AG04450 (cell line): Measurements from ENCODE around the gene CACHD1. TPM values are rescaled to one million over a fixed set of nuclear protein-coding genes. Genes with fewer than 3 reads are reported as not detected.
"Not testable (repeated sequence)": the region's sequence is repeated elsewhere in the genome, so short reads cannot be mapped to it uniquely, and the experiment has no call there.

Experiments
- CTCF ChIA-PET: fragments of 300-600, 350-600 bp; formaldehyde crosslinking; extraction: SDS; loops from one replicate; lab custom pipeline; 2022; ENCODE audit warnings: antibody characterized with exemption, inconsistent platforms; lab: Charles Lee
- POLR2A ChIA-PET: fragments of 350-600 bp; formaldehyde crosslinking; extraction: SDS; loops from one replicate; lab custom pipeline; 2021; ENCODE audit warnings: antibody characterized with exemption, inconsistent platforms; lab: Yijun Ruan, JAX
- DNase-seq: peaks from one replicate; pipeline ENCODE4 v3.0.0-alpha.2; 2011; ENCODE audit warnings: low read depth, low spot score
- H3K27ac ChIP-seq: one replicate; pipeline ENCODE4 v1.5.1; 2012; ENCODE audit warnings: low read depth, low read length, control low read depth
- H3K27me3 ChIP-seq: one replicate; pipeline ENCODE4 v1.6.0; 2012; ENCODE audit warnings: low read length; ENCODE audit not compliant: control insufficient read depth, insufficient read depth
- H3K4me3 ChIP-seq: 2 replicates; pipeline ENCODE4 v1.5.1; 2011; ENCODE audit warnings: mild to moderate bottlenecking, low read depth, low read length, control low read depth
- H3K9me3 ChIP-seq: 2 replicates; pipeline ENCODE4 v1.5.1; 2012; ENCODE audit warnings: low read length; ENCODE audit not compliant: control insufficient read depth, insufficient read depth
- CTCF ChIP-seq: IDR thresholded peaks from 2 replicates; pipeline ENCODE4 v1.5.1; 2011; ENCODE audit warnings: low read depth, low read length, control low read depth, inconsistent platforms
- polyA plus RNA-seq: library from polyadenylated mRNA; depleted of rRNA; stranded (reverse); fragments of >200 nt; gene quantifications from 2 replicates; pipeline ENCODE4 v1.2.3, GENCODE V29; 2011

The CACHD1 gene
- polyA plus RNA-seq, 1 experiment: 3.5 TPM

DNA sequence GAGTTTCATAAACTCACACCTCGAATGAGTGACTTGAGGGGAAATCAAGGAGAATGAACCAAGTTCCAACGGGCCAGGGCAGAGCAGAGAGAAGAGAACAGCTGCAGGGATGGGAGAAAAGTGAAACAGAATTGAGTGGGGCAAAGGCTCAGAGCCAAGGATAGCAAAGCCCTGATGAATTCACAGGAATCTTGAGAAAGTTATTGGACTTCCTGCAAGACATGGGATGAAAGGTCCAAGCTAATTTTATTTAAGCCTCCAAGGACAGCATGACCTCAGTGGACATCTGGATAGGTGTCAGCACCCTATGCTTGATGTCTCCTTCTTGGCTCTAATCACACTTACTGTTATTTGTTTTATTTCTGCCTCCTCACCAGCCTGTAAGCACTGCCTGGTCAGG, 232.0 kb downstream of the CACHD1 start:
- Histone ChIP-seq H3K27ac (no peak overlapping the region), H3K4me3 (no peak overlapping the region), H3K27me3 (no peaks in the 10 kb centered on the region), H3K9me3 (no peaks in the 10 kb centered on the region)
- DNase-seq: no peak
- CTCF ChIA-PET: no interaction called here
- POLR2A ChIA-PET: no interaction called here
- no peak for TF ChIP-seq CTCF

DNA sequence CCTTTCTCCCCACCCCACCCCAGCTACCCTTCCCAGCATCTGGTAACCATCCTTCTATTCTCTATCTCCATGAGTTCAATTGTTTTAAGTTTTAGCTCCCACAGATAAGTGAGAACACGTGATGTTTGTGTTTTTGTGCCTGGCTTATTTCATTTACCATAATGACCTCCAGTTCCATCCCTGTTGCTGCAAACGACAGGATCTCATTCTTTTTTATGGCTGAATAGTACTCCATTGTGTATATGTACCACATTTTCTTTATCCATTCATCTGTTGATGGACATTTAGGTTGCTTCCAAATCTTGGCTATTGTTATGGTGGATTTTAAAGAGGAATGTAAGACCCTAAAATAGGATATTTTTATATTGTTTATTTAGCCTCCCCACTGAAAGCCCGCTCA, 232.7 kb downstream of the CACHD1 start:
- POLR2A ChIA-PET, H3K27ac ChIP-seq, H3K27me3 ChIP-seq, H3K9me3 ChIP-seq, H3K4me3 ChIP-seq, DNase-seq: not testable (repeated sequence)
- CTCF ChIA-PET: interaction anchor here (0.6 kb wide), 1 partner anchor 122 kb away, joined by 3 read pairs; no protein-coding TSS in a partner anchor

DNA sequence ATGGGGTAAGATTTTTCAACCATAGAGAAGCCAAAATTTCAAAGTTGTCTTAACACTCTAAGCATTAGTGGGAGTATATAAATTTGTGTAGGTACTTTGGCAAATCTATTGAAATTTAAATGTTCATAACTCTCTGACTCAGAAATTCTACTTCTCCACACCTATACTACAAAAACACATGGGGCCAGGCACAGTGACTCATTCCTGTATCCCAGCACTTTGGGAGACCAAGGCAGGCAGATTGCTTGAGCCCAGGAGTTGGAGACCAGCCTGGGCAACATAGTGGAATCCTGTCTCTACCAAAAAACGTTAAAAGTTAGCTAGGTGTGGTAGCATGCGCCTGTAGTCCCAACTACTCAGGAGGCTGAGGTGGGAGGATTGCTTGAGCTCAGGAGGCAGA, 233.7 kb downstream of the CACHD1 start:
- Histone ChIP-seq H3K4me3 (no peak overlapping the region), H3K9me3 (no peaks in the 10 kb centered on the region), H3K27me3 (no peaks in the 10 kb centered on the region), H3K27ac (no peak overlapping the region)
- ChIA-PET CTCF (interaction anchor here (0.5 to 0.6 kb wide), 2 partner anchors 115 to 316 kb away, joined by 4 to 7 read pairs; no protein-coding TSS in a partner anchor), POLR2A (no interaction called here)
- TF ChIP-seq CTCF: no peak
- DNase-seq: no peak

DNA sequence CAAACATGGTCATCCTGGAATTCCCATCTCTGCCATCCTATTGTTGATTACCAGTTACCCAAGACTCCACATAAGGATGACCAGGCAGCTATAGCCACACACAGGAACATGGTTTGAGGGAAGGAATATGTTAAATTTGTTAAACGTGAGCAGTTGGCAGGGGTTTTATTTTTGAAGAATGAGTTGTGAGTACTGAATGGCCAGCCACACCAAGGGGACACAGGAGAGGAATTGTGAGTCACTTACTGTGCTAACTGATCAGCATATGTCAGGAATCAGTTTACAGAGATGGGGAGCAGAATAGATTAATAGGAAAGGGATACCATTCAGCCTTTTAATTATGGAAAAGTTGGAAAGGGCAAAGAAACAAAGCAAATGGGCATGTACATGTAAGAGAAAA, 235.7 kb downstream of the CACHD1 start:
- no peak overlapping the region for H3K4me3 ChIP-seq
- POLR2A ChIA-PET: no interaction called here

GRCh38 chr1:64711266-64711665, 241.3 kb downstream of the CACHD1 start:
- Histone ChIP-seq H3K9me3 (no peaks in the 10 kb centered on the region), H3K4me3 (no peak overlapping the region), H3K27ac (no peak overlapping the region), H3K27me3 (peaks cover 2% of the 10 kb centered on the region)
- TF ChIP-seq CTCF: no peak
- ChIA-PET CTCF (no interaction called here), POLR2A (no interaction called here)
- DNase-seq: no peak

More for the DNA sequence above, 235.7 kb downstream of the CACHD1 start:
- TF ChIP-seq CTCF: no peak
- Histone ChIP-seq H3K27me3 (no peaks in the 10 kb centered on the region), H3K27ac (no peak overlapping the region), H3K9me3 (no peaks in the 10 kb centered on the region)
- CTCF ChIA-PET: no interaction called here
- no peak for DNase-seq
